Stomach (tissue), 4 donors: ENCODE measurements around the gene AATF.

Source experiments
- CTCF ChIP-seq, 7 experiments: fragments of 450-650 bp in 4 of 7; fragments of 200-600 bp in 3 of 7; sonication (generic) in 3 of 7; IDR thresholded peaks; one replicate each; pipeline ENCODE4 v1.5.1; 2016 to 2019; ENCODE audit warnings: antibody characterized with exemption in 7 of 7, control low read depth in 2 of 7, mild to moderate bottlenecking in 1 of 7
- POLR2A ChIP-seq, 4 donors: fragments of 450-650 bp; IDR thresholded peaks; one replicate each; pipeline ENCODE4 v1.6.1; 2016; ENCODE audit warnings: antibody characterized with exemption in 4 of 4, control low read depth in 2 of 4, mild to moderate bottlenecking in 1 of 4, moderate library complexity in 1 of 4
- POLR2AphosphoS5 ChIP-seq, 3 donors: sonication (generic); formaldehyde crosslinking; IDR thresholded peaks; one replicate each; pipeline ENCODE4 v1.6.1; 2016; ENCODE audit warnings: antibody characterized with exemption in 3 of 3

DNA sequence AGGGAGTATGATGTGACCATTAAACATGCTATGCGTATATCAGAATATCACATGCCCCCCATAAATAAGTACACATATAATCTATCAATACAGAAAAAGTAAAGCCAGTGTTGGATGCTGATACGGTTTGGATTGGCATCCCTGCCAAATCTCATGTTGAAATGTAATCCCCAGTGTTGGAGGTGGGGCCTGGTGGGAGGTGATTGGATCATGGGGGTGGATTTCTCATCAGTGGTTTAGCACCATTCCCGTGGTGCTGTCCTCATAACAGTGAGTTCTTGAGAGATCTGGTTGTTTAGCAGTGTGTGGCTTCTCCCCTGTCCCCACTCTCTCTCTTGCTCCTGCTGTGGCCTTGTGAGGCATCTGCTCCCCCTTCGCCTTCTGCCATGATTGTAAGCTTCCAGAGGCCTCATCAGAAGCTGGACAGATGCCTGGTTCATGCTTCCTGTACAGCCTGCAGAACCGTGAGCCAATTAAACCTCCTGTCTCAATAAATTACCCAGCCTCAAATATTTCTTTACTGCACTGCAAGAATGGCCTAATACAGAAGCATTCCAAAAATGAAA lies 88.9 kb downstream of the AATF start:
- TF ChIP-seq POLR2AphosphoS5 (IDR thresholded peaks at IDR 0.05) (no peak), POLR2A (IDR thresholded peaks at IDR 0.05) (no peak), CTCF (IDR thresholded peaks at IDR 0.05) (no peak)
